ENCODE measurements around the gene SRL. TPM values are rescaled to one million over a fixed set of nuclear protein-coding genes. Genes with fewer than 3 reads are reported as not detected.
A peak's percentile ranks its signal among the peaks of the same experiment; 100 is the strongest.

SRL gene
- total and polyA plus RNA-seq, 2 of the 13 experiments (the other 11 are each of a cell fraction or from before 2014, with no cell fraction given), result 0.05 TPM; not detected in 1

DNA sequence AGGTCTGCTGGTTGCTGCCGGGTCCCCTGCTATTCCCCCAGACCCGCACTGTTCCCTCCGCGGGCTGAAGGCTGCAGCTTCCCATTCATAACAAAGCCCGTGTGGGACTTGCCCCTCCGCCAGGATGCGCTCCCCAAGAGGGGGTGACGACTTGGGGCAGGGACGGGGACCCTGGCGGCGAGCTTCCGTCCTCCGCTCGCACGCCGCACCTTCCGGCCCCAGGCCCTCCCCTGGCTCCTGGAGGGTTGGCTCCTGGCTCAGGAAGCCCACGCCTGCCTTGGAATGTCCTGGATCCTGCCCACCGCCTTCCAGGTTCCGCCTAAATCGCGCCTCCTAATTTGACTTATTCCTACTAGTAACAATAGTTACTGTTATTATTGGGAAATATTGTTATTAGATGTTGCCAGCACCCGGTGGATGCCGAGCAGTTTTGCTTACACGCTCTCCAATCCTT, 32.0 kb upstream of the SRL start (continued):
- no peak for TF ChIP-seq NR3C1 (CRISPR knock-in tag; IDR thresholded peaks at IDR 0.05)
- TF ChIP-seq, protein P1, sequence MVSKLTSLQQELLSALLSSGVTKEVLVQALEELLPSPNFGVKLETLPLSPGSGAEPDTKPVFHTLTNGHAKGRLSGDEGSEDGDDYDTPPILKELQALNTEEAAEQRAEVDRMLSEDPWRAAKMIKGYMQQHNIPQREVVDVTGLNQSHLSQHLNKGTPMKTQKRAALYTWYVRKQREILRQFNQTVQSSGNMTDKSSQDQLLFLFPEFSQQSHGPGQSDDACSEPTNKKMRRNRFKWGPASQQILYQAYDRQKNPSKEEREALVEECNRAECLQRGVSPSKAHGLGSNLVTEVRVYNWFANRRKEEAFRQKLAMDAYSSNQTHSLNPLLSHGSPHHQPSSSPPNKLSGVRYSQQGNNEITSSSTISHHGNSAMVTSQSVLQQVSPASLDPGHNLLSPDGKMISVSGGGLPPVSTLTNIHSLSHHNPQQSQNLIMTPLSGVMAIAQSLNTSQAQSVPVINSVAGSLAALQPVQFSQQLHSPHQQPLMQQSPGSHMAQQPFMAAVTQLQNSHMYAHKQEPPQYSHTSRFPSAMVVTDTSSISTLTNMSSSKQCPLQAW (CRISPR knock-in tag; IDR thresholded peaks at IDR 0.05), result no peak
- peak; percentile 34 for TF ChIP-seq ARID4A (CRISPR knock-in tag; IDR thresholded peaks at IDR 0.05; ENCODE audit: borderline replicate concordance)
- no peak for TF ChIP-seq ZBTB26 (CRISPR knock-in tag; IDR thresholded peaks at IDR 0.05; ENCODE audit: borderline replicate concordance)
- TF ChIP-seq ZBTB4 (CRISPR knock-in tag; IDR thresholded peaks at IDR 0.05; ENCODE audit: borderline replicate concordance), result 0 out of 2 replicates have a peak, but pooled peaks have one; percentile 22
- TF ChIP-seq KDM6A (CRISPR knock-in tag; IDR thresholded peaks at IDR 0.05; ENCODE audit: low read depth), result no peak
- 0 out of 2 replicates have a peak, but pooled peaks have one; percentile 8 for TF ChIP-seq KAT8 (CRISPR knock-in tag; IDR thresholded peaks at IDR 0.05)
- TF ChIP-seq ZKSCAN5 (CRISPR knock-in tag; IDR thresholded peaks at IDR 0.05), result no peak
- TF ChIP-seq RFXAP (CRISPR knock-in tag; IDR thresholded peaks at IDR 0.05; ENCODE audit: borderline replicate concordance), result peak; percentile 13; the same call in 1 of the 2 replicates
- TF ChIP-seq NCOA5 (CRISPR knock-in tag; IDR thresholded peaks at IDR 0.05), result no peak
- no peak for TF ChIP-seq ZNF256 (CRISPR knock-in tag; conservative IDR thresholded peaks at IDR 0.05)
- 0 out of 2 replicates have a peak, but pooled peaks have one; percentile 23 for TF ChIP-seq IRF9 (CRISPR knock-in tag; IDR thresholded peaks at IDR 0.05; ENCODE audit: borderline replicate concordance)
- TF ChIP-seq ZFP36L1 (CRISPR knock-in tag; IDR thresholded peaks at IDR 0.05), result 0 out of 2 replicates have a peak, but pooled peaks have one; percentile 29
- TF ChIP-seq PLSCR1 (CRISPR knock-in tag; IDR thresholded peaks at IDR 0.05; ENCODE audit: borderline replicate concordance), result no peak
- 0 out of 2 replicates have a peak, but pooled peaks have one; percentile 6 for TF ChIP-seq ZNF343 (CRISPR knock-in tag; IDR thresholded peaks at IDR 0.05)

All from HepG2 (cell line).